Hematopoietic multipotent progenitor cell (in vitro differentiated cells): ENCODE data around the gene RAD51D. TPM values are rescaled to one million over a fixed set of nuclear protein-coding genes. Genes with fewer than 3 reads are reported as not detected.

ENCODE experiments used
- small RNA-seq: library from RNA; depleted of rRNA; stranded (forward); fragments of <200 nt; gene quantifications from one replicate; pipeline ENCODE3, GENCODE V24; 2012
- total RNA-seq: library from RNA; depleted of rRNA; stranded (reverse); fragments of >200 nt; gene quantifications from one replicate; pipeline ENCODE4 v1.2.3, GENCODE V29; 2012

RAD51D gene
- total RNA-seq, 1 donor = 18.6 TPM

Small RNAs within 50 kb of the gene (small RNA-seq; reads per million reads assigned to genes)
- gene AC004223.1 = not detected
- gene RNU6-840P = not detected

Other genes starting within 250 kb of the RAD51D start
- 1.3 TPM for gene CCT6B, start 158.4 kb downstream of the RAD51D start, total RNA-seq
- 9.7 TPM for gene ZNF830, start 158.3 kb downstream of the RAD51D start, total RNA-seq
- 51.7 TPM for gene LIG3, start 139.3 kb downstream of the RAD51D start, total RNA-seq
- gene RFFL, start 56.2 kb downstream of the RAD51D start, total RNA-seq = 24.2 TPM
- not detected for gene FNDC8, start 1.8 kb upstream of the RAD51D start, total RNA-seq
- gene NLE1, start 22.4 kb upstream of the RAD51D start, total RNA-seq = 59.2 TPM
- gene UNC45B, start 28.0 kb upstream of the RAD51D start, total RNA-seq = under 0.01 TPM
- not detected for gene SLC35G3, start 74.5 kb upstream of the RAD51D start, total RNA-seq
- gene SLFN5, start 123.2 kb upstream of the RAD51D start, total RNA-seq = 0.81 TPM